Measurements from ENCODE around the gene ERVH48-1. TPM values are rescaled to one million over a fixed set of nuclear protein-coding genes. Genes with fewer than 3 reads are reported as not detected.
"Not testable (repeated sequence)": the region's sequence is repeated elsewhere in the genome, so short reads cannot be mapped to it uniquely, and the experiment has no call there.

Gene ERVH48-1
- total RNA-seq, 3 donors from 2014 or later: not detected

- DNase-seq (no peak), ATAC-seq (no peak)
- H3K36me3 ChIP-seq (ENCODE audit: low read depth): no peaks in the 10 kb centered on the region
- no peaks in the 10 kb centered on the region for H3K9me3 ChIP-seq
- no peak for TF ChIP-seq CTCF (IDR thresholded peaks at IDR 0.05)
- intact Hi-C loops (cut with DNase I, micrococcal nuclease): no loop called here
- no peak overlapping the region for H3K4me3 ChIP-seq
- H3K4me1 ChIP-seq (ENCODE audit: low read depth): peaks cover 7% of the 10 kb centered on the region
Measured at GRCh38 chr21:42921927-42922326, 3.5 kb downstream of the ERVH48-1 start.

GRCh38 chr21:42918291-42918690, 7.1 kb downstream of the ERVH48-1 start:
- DNase-seq (no peak), ATAC-seq (no peak)
- no peaks in the 10 kb centered on the region for H3K36me3 ChIP-seq (ENCODE audit: low read depth)
- H3K4me3 ChIP-seq: no peak overlapping the region
- no peak for TF ChIP-seq CTCF (IDR thresholded peaks at IDR 0.05)
- intact Hi-C loops (cut with DNase I, micrococcal nuclease): no loop called here
- no peaks in the 10 kb centered on the region for H3K4me1 ChIP-seq (ENCODE audit: low read depth)
- H3K9me3 ChIP-seq: no peaks in the 10 kb centered on the region

- H3K4me1 ChIP-seq (ENCODE audit: low read depth): no peaks in the 10 kb centered on the region
- H3K4me3 ChIP-seq: no peak overlapping the region
- intact Hi-C loops (cut with DNase I, micrococcal nuclease): no loop called here
- ATAC-seq (no peak), DNase-seq (no peak)
- H3K36me3 ChIP-seq (ENCODE audit: low read depth): no peaks in the 10 kb centered on the region
- H3K9me3 ChIP-seq: no peaks in the 10 kb centered on the region
- TF ChIP-seq CTCF (IDR thresholded peaks at IDR 0.05): no peak
Measured at GRCh38 chr21:42913476-42913875, 12.0 kb downstream of the ERVH48-1 start.

- ATAC-seq; H3K9me3 ChIP-seq; intact Hi-C loops (cut with DNase I, micrococcal nuclease); H3K4me1 ChIP-seq (ENCODE audit: low read depth); H3K36me3 ChIP-seq (ENCODE audit: low read depth); DNase-seq; H3K4me3 ChIP-seq: not testable (repeated sequence)
Measured at GRCh38 chr21:42911920-42912319, 13.5 kb downstream of the ERVH48-1 start.

GRCh38 chr21:42908484-42908883, 16.9 kb downstream of the ERVH48-1 start:
- ATAC-seq; H3K9me3 ChIP-seq; intact Hi-C loops (cut with DNase I, micrococcal nuclease); DNase-seq; H3K4me3 ChIP-seq; H3K4me1 ChIP-seq (ENCODE audit: low read depth): not testable (repeated sequence)
- peaks cover 13% of the 10 kb centered on the region for H3K36me3 ChIP-seq (ENCODE audit: low read depth)

GRCh38 chr21:42906233-42906632, 19.2 kb downstream of the ERVH48-1 start:
- Histone ChIP-seq H3K9me3 (no peaks in the 10 kb centered on the region), H3K36me3 (ENCODE audit: low read depth) (peaks cover 15% of the 10 kb centered on the region), H3K4me3 (no peak overlapping the region), H3K4me1 (ENCODE audit: low read depth) (no peaks in the 10 kb centered on the region)
- intact Hi-C loops (cut with DNase I, micrococcal nuclease): no loop called here
- no peak for DNase-seq
- ATAC-seq: no peak
- no peak for TF ChIP-seq CTCF (IDR thresholded peaks at IDR 0.05)

GRCh38 chr21:42905195-42905594, 20.2 kb downstream of the ERVH48-1 start:
- Histone ChIP-seq H3K36me3 (ENCODE audit: low read depth) (peaks cover 15% of the 10 kb centered on the region), H3K4me1 (ENCODE audit: low read depth) (no peaks in the 10 kb centered on the region), H3K4me3 (no peak overlapping the region), H3K9me3 (no peaks in the 10 kb centered on the region)
- intact Hi-C loops (cut with DNase I, micrococcal nuclease): no loop called here
- ATAC-seq (no peak), DNase-seq (no peak)
- TF ChIP-seq CTCF (IDR thresholded peaks at IDR 0.05): no peak

Data from mucosa of descending colon (tissue), 3 donors.